Prostate gland (tissue), 2 donors: ENCODE results near the gene DHX16.

Experiments
- CTCF ChIP-seq, 4 experiments: fragments of 200-600 bp in 2 of 4; fragments of 450-650 bp in 2 of 4; sonication (generic) in 2 of 4; IDR thresholded peaks; 1 replicate in 3 of 4; 2 replicates in 1 of 4; pipeline ENCODE4 v1.5.1; 2016 to 2019; ENCODE audit warnings: antibody characterized with exemption in 4 of 4, mild to moderate bottlenecking in 2 of 4, moderate library complexity in 2 of 4
- POLR2A ChIP-seq: fragments of 450-650 bp; IDR thresholded peaks from one replicate; pipeline ENCODE4 v1.6.1; 2016; ENCODE audit warnings: antibody characterized with exemption, mild to moderate bottlenecking
- POLR2AphosphoS5 ChIP-seq: sonication (generic); formaldehyde crosslinking; IDR thresholded peaks from one replicate; pipeline ENCODE4 v1.6.1; 2017; ENCODE audit warnings: antibody characterized with exemption

GRCh38 chr6:30683980-30684338 lies 11.2 kb upstream of the DHX16 start:
- TF ChIP-seq CTCF (IDR thresholded peaks at IDR 0.05) = no peak
- no peak for TF ChIP-seq POLR2AphosphoS5
- TF ChIP-seq POLR2A = no peak
